ENCODE results near the gene PPM1L.
A peak's percentile ranks its signal among the peaks of the same experiment; 100 is the strongest.

PPM1L gene

GRCh38 chr3:160924776-160925175, 168.7 kb downstream of the PPM1L start:
- DNase-seq (ENCODE audit: insufficient read length, low spot score) (no peak), FAIRE-seq (no peak)
- TF ChIP-seq SPI1 (IDR thresholded peaks at IDR 0.05; ENCODE audit: low read depth, low read length): no peak

- TF ChIP-seq PAX5 (IDR thresholded peaks at IDR 0.05; ENCODE audit: insufficient read depth, low read length, severe bottlenecking) (no peak), POLR2AphosphoS5 (IDR thresholded peaks at IDR 0.05; ENCODE audit: low read depth, low read length) (no peak), POLR2A (IDR thresholded peaks at IDR 0.05; ENCODE audit: low read depth, low read length) (no peak), SPI1 (IDR thresholded peaks at IDR 0.05; ENCODE audit: low read depth, low read length) (no peak), POU2F2 (IDR thresholded peaks at IDR 0.05; ENCODE audit: low read depth, low read length) (no peak), TAF1 (IDR thresholded peaks at IDR 0.05; ENCODE audit: low read depth, low read length) (no peak)
- FAIRE-seq: no peak
- DNase-seq (ENCODE audit: insufficient read length, low spot score): no peak
Observed at GRCh38 chr3:160927620-160928019, 171.6 kb downstream of the PPM1L start.

- no peak for FAIRE-seq
- TF ChIP-seq POU2F2 (IDR thresholded peaks at IDR 0.05; ENCODE audit: low read depth, low read length) (no peak), POLR2A (IDR thresholded peaks at IDR 0.05; ENCODE audit: low read depth, low read length) (no peak), POLR2AphosphoS5 (IDR thresholded peaks at IDR 0.05; ENCODE audit: low read depth, low read length) (no peak), PAX5 (IDR thresholded peaks at IDR 0.05; ENCODE audit: insufficient read depth, low read length, severe bottlenecking) (no peak), SPI1 (IDR thresholded peaks at IDR 0.05; ENCODE audit: low read depth, low read length) (no peak), TAF1 (IDR thresholded peaks at IDR 0.05; ENCODE audit: low read depth, low read length) (no peak)
- DNase-seq (ENCODE audit: insufficient read length, low spot score): no peak
Observed at GRCh38 chr3:160928183-160928726, 172.2 kb downstream of the PPM1L start.

- DNase-seq (ENCODE audit: insufficient read length, low spot score) (no peak), FAIRE-seq (no peak)
- TF ChIP-seq PAX5 (IDR thresholded peaks at IDR 0.05; ENCODE audit: insufficient read depth, low read length, severe bottlenecking) (no peak), POU2F2 (IDR thresholded peaks at IDR 0.05; ENCODE audit: low read depth, low read length) (no peak), POLR2AphosphoS5 (IDR thresholded peaks at IDR 0.05; ENCODE audit: low read depth, low read length) (no peak), SPI1 (IDR thresholded peaks at IDR 0.05; ENCODE audit: low read depth, low read length) (no peak), POLR2A (IDR thresholded peaks at IDR 0.05; ENCODE audit: low read depth, low read length) (no peak)
Observed at GRCh38 chr3:160929595-160929994, 173.6 kb downstream of the PPM1L start.

GRCh38 chr3:160931474-160931873, 175.4 kb downstream of the PPM1L start:
- no peak for TF ChIP-seq PAX5 (IDR thresholded peaks at IDR 0.05; ENCODE audit: insufficient read depth, low read length, severe bottlenecking)
- no peak for TF ChIP-seq POU2F2 (IDR thresholded peaks at IDR 0.05; ENCODE audit: low read depth, low read length)
- TF ChIP-seq POLR2AphosphoS5 (IDR thresholded peaks at IDR 0.05; ENCODE audit: low read depth, low read length): no peak
- no peak for TF ChIP-seq POLR2A (IDR thresholded peaks at IDR 0.05; ENCODE audit: low read depth, low read length)
- no peak for TF ChIP-seq TAF1 (IDR thresholded peaks at IDR 0.05; ENCODE audit: low read depth, low read length)
- no peak for TF ChIP-seq SPI1 (IDR thresholded peaks at IDR 0.05; ENCODE audit: low read depth, low read length)
- FAIRE-seq: no peak
- no peak for DNase-seq (ENCODE audit: insufficient read length, low spot score)

- FAIRE-seq (no peak), DNase-seq (ENCODE audit: insufficient read length, low spot score) (no peak)
- TF ChIP-seq POLR2A (IDR thresholded peaks at IDR 0.05; ENCODE audit: low read depth, low read length): no peak
- no peak for TF ChIP-seq PAX5 (IDR thresholded peaks at IDR 0.05; ENCODE audit: insufficient read depth, low read length, severe bottlenecking)
- TF ChIP-seq SPI1 (IDR thresholded peaks at IDR 0.05; ENCODE audit: low read depth, low read length): no peak
- no peak for TF ChIP-seq TAF1 (IDR thresholded peaks at IDR 0.05; ENCODE audit: low read depth, low read length)
- no peak for TF ChIP-seq POU2F2 (IDR thresholded peaks at IDR 0.05; ENCODE audit: low read depth, low read length)
- no peak for TF ChIP-seq POLR2AphosphoS5 (IDR thresholded peaks at IDR 0.05; ENCODE audit: low read depth, low read length)
Observed at GRCh38 chr3:160935413-160936095, 179.5 kb downstream of the PPM1L start.

- TF ChIP-seq POLR2A (IDR thresholded peaks at IDR 0.05; ENCODE audit: low read depth, low read length): no peak
- no peak for TF ChIP-seq SPI1 (IDR thresholded peaks at IDR 0.05; ENCODE audit: low read depth, low read length)
- TF ChIP-seq POU2F2 (IDR thresholded peaks at IDR 0.05; ENCODE audit: low read depth, low read length): no peak
- TF ChIP-seq POLR2AphosphoS5 (IDR thresholded peaks at IDR 0.05; ENCODE audit: low read depth, low read length): no peak
- TF ChIP-seq TAF1 (IDR thresholded peaks at IDR 0.05; ENCODE audit: low read depth, low read length): no peak
- TF ChIP-seq PAX5 (IDR thresholded peaks at IDR 0.05; ENCODE audit: insufficient read depth, low read length, severe bottlenecking): no peak
- FAIRE-seq (peak; percentile 93), DNase-seq (ENCODE audit: insufficient read length, low spot score) (peak; percentile 10)
Observed at GRCh38 chr3:160941885-160942494, 186.0 kb downstream of the PPM1L start.

GRCh38 chr3:160943996-160944395, 188.0 kb downstream of the PPM1L start:
- no peak for FAIRE-seq
- DNase-seq (ENCODE audit: insufficient read length, low spot score): no peak
- TF ChIP-seq POLR2A (IDR thresholded peaks at IDR 0.05; ENCODE audit: low read depth, low read length): no peak
- no peak for TF ChIP-seq POLR2AphosphoS5 (IDR thresholded peaks at IDR 0.05; ENCODE audit: low read depth, low read length)
- TF ChIP-seq SPI1 (IDR thresholded peaks at IDR 0.05; ENCODE audit: low read depth, low read length): no peak
- no peak for TF ChIP-seq TAF1 (IDR thresholded peaks at IDR 0.05; ENCODE audit: low read depth, low read length)
- TF ChIP-seq POU2F2 (IDR thresholded peaks at IDR 0.05; ENCODE audit: low read depth, low read length): no peak
- no peak for TF ChIP-seq PAX5 (IDR thresholded peaks at IDR 0.05; ENCODE audit: insufficient read depth, low read length, severe bottlenecking)

GRCh38 chr3:160945336-160945735, 189.3 kb downstream of the PPM1L start:
- FAIRE-seq: no peak
- no peak for DNase-seq (ENCODE audit: insufficient read length, low spot score)
- TF ChIP-seq POU2F2 (IDR thresholded peaks at IDR 0.05; ENCODE audit: low read depth, low read length) (no peak), POLR2AphosphoS5 (IDR thresholded peaks at IDR 0.05; ENCODE audit: low read depth, low read length) (no peak)

GRCh38 chr3:160948273-160948672, 192.2 kb downstream of the PPM1L start:
- FAIRE-seq (no peak), DNase-seq (ENCODE audit: insufficient read length, low spot score) (no peak)
- TF ChIP-seq POLR2AphosphoS5 (IDR thresholded peaks at IDR 0.05; ENCODE audit: low read depth, low read length): no peak
- TF ChIP-seq TAF1 (IDR thresholded peaks at IDR 0.05; ENCODE audit: low read depth, low read length): no peak
- no peak for TF ChIP-seq SPI1 (IDR thresholded peaks at IDR 0.05; ENCODE audit: low read depth, low read length)
- no peak for TF ChIP-seq POU2F2 (IDR thresholded peaks at IDR 0.05; ENCODE audit: low read depth, low read length)
- no peak for TF ChIP-seq POLR2A (IDR thresholded peaks at IDR 0.05; ENCODE audit: low read depth, low read length)
- no peak for TF ChIP-seq PAX5 (IDR thresholded peaks at IDR 0.05; ENCODE audit: insufficient read depth, low read length, severe bottlenecking)

All from GM12891 (cell line).